ENCODE measurements around the gene PNMA8A. TPM values are rescaled to one million over a fixed set of nuclear protein-coding genes. Genes with fewer than 3 reads are reported as not detected.
A peak's percentile ranks its signal among the peaks of the same experiment; 100 is the strongest.

PNMA8A gene
- total RNA-seq, 1 experiment from 2014 or later, result not detected

DNA sequence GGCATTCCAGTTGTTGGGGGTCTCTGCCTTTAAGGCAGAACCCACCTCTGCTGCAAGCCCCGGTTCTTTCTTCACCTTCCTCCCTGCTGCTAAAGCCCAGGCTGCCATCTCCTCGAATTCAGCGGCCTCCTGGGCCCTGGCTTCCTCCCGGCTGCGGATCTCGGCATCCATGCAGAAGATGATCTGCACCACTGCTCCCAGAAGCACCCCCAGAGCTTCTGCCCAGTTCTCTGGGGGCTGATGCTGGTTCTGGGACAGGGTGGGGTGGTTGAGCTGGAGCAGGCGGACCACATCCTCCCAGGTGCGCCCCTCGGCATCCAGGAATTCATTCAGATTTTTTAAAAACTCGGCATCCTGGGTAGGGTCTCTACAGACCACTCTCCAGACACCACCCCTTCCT is 987 bp downstream of the PNMA8A start:
- no peaks in the 10 kb centered on the region for H3K9me3 ChIP-seq (ENCODE audit: insufficient read depth, low read depth)
- 0 out of 2 replicates have a peak, but pooled peaks cover 9% of the 10 kb centered on the region for H3K4me1 ChIP-seq (replicated peaks; ENCODE audit: insufficient read depth)
- H3K4me2 ChIP-seq, result no peak overlapping the region
- intact Hi-C loops (cut with micrococcal nuclease; ENCODE audit: unreplicated experiment), result no loop called here
- no peak for TF ChIP-seq EZH2 (IDR thresholded peaks at IDR 0.05; ENCODE audit: low read depth)
- TF ChIP-seq, protein P1, sequence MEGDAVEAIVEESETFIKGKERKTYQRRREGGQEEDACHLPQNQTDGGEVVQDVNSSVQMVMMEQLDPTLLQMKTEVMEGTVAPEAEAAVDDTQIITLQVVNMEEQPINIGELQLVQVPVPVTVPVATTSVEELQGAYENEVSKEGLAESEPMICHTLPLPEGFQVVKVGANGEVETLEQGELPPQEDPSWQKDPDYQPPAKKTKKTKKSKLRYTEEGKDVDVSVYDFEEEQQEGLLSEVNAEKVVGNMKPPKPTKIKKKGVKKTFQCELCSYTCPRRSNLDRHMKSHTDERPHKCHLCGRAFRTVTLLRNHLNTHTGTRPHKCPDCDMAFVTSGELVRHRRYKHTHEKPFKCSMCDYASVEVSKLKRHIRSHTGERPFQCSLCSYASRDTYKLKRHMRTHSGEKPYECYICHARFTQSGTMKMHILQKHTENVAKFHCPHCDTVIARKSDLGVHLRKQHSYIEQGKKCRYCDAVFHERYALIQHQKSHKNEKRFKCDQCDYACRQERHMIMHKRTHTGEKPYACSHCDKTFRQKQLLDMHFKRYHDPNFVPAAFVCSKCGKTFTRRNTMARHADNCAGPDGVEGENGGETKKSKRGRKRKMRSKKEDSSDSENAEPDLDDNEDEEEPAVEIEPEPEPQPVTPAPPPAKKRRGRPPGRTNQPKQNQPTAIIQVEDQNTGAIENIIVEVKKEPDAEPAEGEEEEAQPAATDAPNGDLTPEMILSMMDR (conservative IDR thresholded peaks at IDR 0.05), result no peak
- no peak overlapping the region for H3K4me3 ChIP-seq
- H4K20me1 ChIP-seq (ENCODE audit: insufficient read depth), result no peaks in the 10 kb centered on the region
- no peaks in the 10 kb centered on the region for H3K79me2 ChIP-seq (ENCODE audit: low read depth)
- H3K9me2 ChIP-seq (ENCODE audit: insufficient read depth), result no peaks in the 10 kb centered on the region
- no peak for DNase-seq
- H3K27ac ChIP-seq, result no peak overlapping the region
- H3K27me3 ChIP-seq (ENCODE audit: insufficient read depth, low read depth), result peaks cover 82% of the 10 kb centered on the region
- peaks cover 6% of the 10 kb centered on the region; the same call in 1 of the 2 replicates for H3F3A ChIP-seq (ENCODE audit: insufficient read depth, low read depth)
- POLR2A ChIA-PET (ENCODE audit: unreplicated experiment), result no interaction called here
- no peak overlapping the region for H2AFZ ChIP-seq
- H3K36me3 ChIP-seq (ENCODE audit: low read depth), result no peaks in the 10 kb centered on the region
- CTCF ChIA-PET, result no interaction called here
- no TSS peak for BruUV-seq (replicated peaks)

- no peak overlapping the region for H2AFZ ChIP-seq
- no peaks in the 10 kb centered on the region for H3K36me3 ChIP-seq (ENCODE audit: low read depth)
- DNase-seq, result no peak
- CTCF ChIA-PET, result interaction anchor here (0.6 kb wide), 1 partner anchor 125 kb away, joined by 3 read pairs; no protein-coding TSS in a partner anchor
- H3K27me3 ChIP-seq (ENCODE audit: insufficient read depth, low read depth), result peaks cover 86% of the 10 kb centered on the region
- H4K20me1 ChIP-seq (ENCODE audit: insufficient read depth), result no peaks in the 10 kb centered on the region
- H3K79me2 ChIP-seq (ENCODE audit: low read depth), result no peaks in the 10 kb centered on the region
- peaks cover 6% of the 10 kb centered on the region; the same call in 1 of the 2 replicates for H3F3A ChIP-seq (ENCODE audit: insufficient read depth, low read depth)
- H3K9me2 ChIP-seq (ENCODE audit: insufficient read depth), result no peaks in the 10 kb centered on the region
- H3K4me2 ChIP-seq, result no peak overlapping the region
- H3K4me3 ChIP-seq, result no peak overlapping the region
- no peaks in the 10 kb centered on the region for H3K9me3 ChIP-seq (ENCODE audit: insufficient read depth, low read depth)
- 0 out of 2 replicates have a peak, but pooled peaks cover 9% of the 10 kb centered on the region for H3K4me1 ChIP-seq (replicated peaks; ENCODE audit: insufficient read depth)
- H3K27ac ChIP-seq, result no peak overlapping the region
- no TSS peak for BruUV-seq (replicated peaks)
- intact Hi-C loops (cut with micrococcal nuclease; ENCODE audit: unreplicated experiment), result no loop called here
- no peak for TF ChIP-seq EZH2 (IDR thresholded peaks at IDR 0.05; ENCODE audit: low read depth)
- TF ChIP-seq, protein P1 (conservative IDR thresholded peaks at IDR 0.05), result no peak
- POLR2A ChIA-PET (ENCODE audit: unreplicated experiment), result no interaction called here
These were observed 1.7 kb downstream of the PNMA8A start for GRCh38 chr19:46469541-46470185.

DNA sequence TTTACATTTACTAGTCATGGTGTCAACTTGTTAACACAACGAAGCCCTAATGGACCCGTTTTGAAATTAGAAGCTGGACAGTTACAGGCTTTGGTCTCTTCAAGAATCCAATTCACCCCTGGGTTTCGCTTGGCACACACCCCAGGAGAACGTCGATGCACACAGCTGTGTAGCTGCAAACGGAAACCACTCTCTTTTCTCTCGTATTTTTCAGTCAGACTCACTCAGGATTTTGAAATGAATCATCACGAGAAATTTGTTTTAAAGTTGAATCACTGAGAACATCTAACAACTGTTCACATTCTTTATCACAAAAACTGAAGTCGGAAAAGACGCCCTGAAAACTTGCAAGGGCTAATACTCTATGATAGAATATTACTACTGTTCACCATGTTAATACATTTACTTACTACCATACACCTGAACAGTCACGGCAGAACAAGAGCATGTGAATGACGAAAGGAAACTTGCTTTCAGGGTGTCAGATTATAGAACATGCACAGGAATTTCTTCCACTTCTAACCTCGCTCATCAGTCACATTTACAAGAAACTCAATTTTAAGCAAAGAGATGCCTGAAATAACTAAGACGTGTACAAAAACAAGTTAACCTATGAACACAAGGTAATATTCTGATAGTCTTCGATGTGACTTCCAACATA is 4.7 kb downstream of the PNMA8A start:
- H3K9me3 ChIP-seq (ENCODE audit: insufficient read depth, low read depth), result no peaks in the 10 kb centered on the region
- no peak overlapping the region for H3K27ac ChIP-seq
- no peak for DNase-seq
- H3K4me1 ChIP-seq (replicated peaks; ENCODE audit: insufficient read depth), result 0 out of 2 replicates have a peak, but pooled peaks cover 4% of the 10 kb centered on the region
- no peaks in the 10 kb centered on the region for H4K20me1 ChIP-seq (ENCODE audit: insufficient read depth)
- peaks cover 94% of the 10 kb centered on the region for H3K27me3 ChIP-seq (ENCODE audit: insufficient read depth, low read depth)
- peak overlapping the region; percentile 39 for H3K4me2 ChIP-seq
- H3K79me2 ChIP-seq (ENCODE audit: low read depth), result no peaks in the 10 kb centered on the region
- no peak overlapping the region for H3K4me3 ChIP-seq
- no peak overlapping the region for H2AFZ ChIP-seq
- H3K9me2 ChIP-seq (ENCODE audit: insufficient read depth), result no peaks in the 10 kb centered on the region
- TF ChIP-seq, protein P1 (conservative IDR thresholded peaks at IDR 0.05), result no peak
- TF ChIP-seq EZH2 (IDR thresholded peaks at IDR 0.05; ENCODE audit: low read depth), result no peak
- peaks cover 6% of the 10 kb centered on the region; the same call in 1 of the 2 replicates for H3F3A ChIP-seq (ENCODE audit: insufficient read depth, low read depth)
- POLR2A ChIA-PET (ENCODE audit: unreplicated experiment), result no interaction called here
- CTCF ChIA-PET, result interaction anchor here (0.6 kb wide), 1 partner anchor 357 kb away, joined by 3 read pairs; no protein-coding TSS in a partner anchor
- intact Hi-C loops (cut with micrococcal nuclease; ENCODE audit: unreplicated experiment), result no loop called here
- H3K36me3 ChIP-seq (ENCODE audit: low read depth), result no peaks in the 10 kb centered on the region
- no TSS peak for BruUV-seq (replicated peaks)

Data from PC-9 (cell line).